CD4-positive, alpha-beta memory T cell (primary cell): ENCODE results near the gene DUOX2. TPM values are rescaled to one million over a fixed set of nuclear protein-coding genes. Genes with fewer than 3 reads are reported as not detected.

Experiments
- CTCF ChIA-PET: fragments of 350-600 bp; sonication (Branson Sonifier 250); formaldehyde crosslinking; loops from one replicate; lab custom pipeline; 2021; ENCODE audit warnings: inconsistent platforms; ENCODE audit not compliant: partially characterized antibody; lab: Charles Lee
- POLR2A ChIA-PET: fragments of 350-600 bp; sonication (Branson Sonifier 250); formaldehyde crosslinking; loops from one replicate; lab custom pipeline; 2021; ENCODE audit not compliant: partially characterized antibody; lab: Charles Lee
- DNase-seq, 5 donors: peaks; one replicate each; pipeline versions ENCODE4 v3.0.0 to v3.0.0-alpha.2; 2020 to 2022; ENCODE audit warnings: mixed read lengths in 1 of 5
- H3K27ac ChIP-seq: one replicate; pipeline ENCODE4 v1.7.0; 2013; ENCODE audit warnings: low read depth, low read length
- H3K27me3 ChIP-seq: 2 replicates; pipeline ENCODE4 v1.7.0; 2013; ENCODE audit warnings: mild to moderate bottlenecking, low read length, moderate library complexity; ENCODE audit not compliant: insufficient read depth
- H3K36me3 ChIP-seq: 2 replicates; pipeline ENCODE4 v1.7.0; 2013; ENCODE audit warnings: mild to moderate bottlenecking, low read length, moderate library complexity; ENCODE audit not compliant: insufficient read depth
- H3K4me1 ChIP-seq: 2 replicates; pipeline ENCODE4 v1.7.0; 2013; ENCODE audit warnings: mild to moderate bottlenecking, low read length, moderate library complexity; ENCODE audit not compliant: insufficient read depth
- H3K4me3 ChIP-seq, 2 donors: one replicate each; pipeline ENCODE4 v1.7.0; 2013; ENCODE audit warnings: low read length in 2 of 2, mild to moderate bottlenecking in 1 of 2
- H3K9me3 ChIP-seq, 2 donors: one replicate each; pipeline ENCODE4 v1.7.0; 2013; ENCODE audit warnings: low read length in 2 of 2, control low read depth in 1 of 2; ENCODE audit not compliant: control insufficient read depth in 1 of 2
- H3K27ac Mint-ChIP-seq, 7 donors: one replicate each; pipeline ENCODE4 v1.8.0; 2020 to 2021; ENCODE audit warnings: mixed read lengths in 7 of 7, mild to moderate bottlenecking in 6 of 7, inconsistent platforms in 3 of 7, moderate library complexity in 3 of 7
- H3K27me3 Mint-ChIP-seq, 2 donors: one replicate each; pipeline ENCODE4 v1.8.0; 2020 to 2021; ENCODE audit warnings: mixed read lengths in 2 of 2
- H3K36me3 Mint-ChIP-seq, 2 donors: one replicate each; pipeline ENCODE4 v1.8.0; 2020 to 2021; ENCODE audit warnings: mixed read lengths in 2 of 2, inconsistent platforms in 1 of 2, mild to moderate bottlenecking in 1 of 2
- H3K4me1 Mint-ChIP-seq, 4 donors: one replicate each; pipeline ENCODE4 v1.8.0; 2020 to 2021; ENCODE audit warnings: mixed read lengths in 4 of 4, mild to moderate bottlenecking in 1 of 4
- H3K4me3 Mint-ChIP-seq, 8 donors: one replicate each; pipeline ENCODE4 v1.8.0; 2020 to 2021; ENCODE audit warnings: mixed read lengths in 8 of 8, mild to moderate bottlenecking in 7 of 8, moderate library complexity in 6 of 8, inconsistent platforms in 3 of 8
- H3K9me3 Mint-ChIP-seq, 8 donors: one replicate each; pipeline ENCODE4 v1.8.0; 2020 to 2021; ENCODE audit warnings: mixed read lengths in 8 of 8, mild to moderate bottlenecking in 5 of 8, inconsistent platforms in 3 of 8, moderate library complexity in 1 of 8
- intact Hi-C: fragments of 100-400 bp; cut with micrococcal nuclease; formaldehyde crosslinking; loops from one replicate; pipeline ENCODE4 v1.15.1; 2023
- polyA plus RNA-seq, 2 donors: library from polyadenylated mRNA; unstranded; fragments of 300-500 nt; fragmentation: Illumina TruSeq; gene quantifications; one replicate each; pipeline ENCODE4 v1.2.3, GENCODE V29; 2021
- total RNA-seq, 2 experiments: library from RNA; stranded (reverse); gene quantifications; one replicate each; pipeline ENCODE4 v1.2.3, GENCODE V29; 2021

DUOX2 gene
- total and polyA plus RNA-seq, 4 experiments from 2014 or later, result 0.02 to 0.06 (median 0.06) TPM; not detected in 1

- Histone ChIP-seq H3K9me3 (no peaks in the 10 kb centered on the region), H3K4me3 (no peak overlapping the region), H3K27me3 (no peaks in the 10 kb centered on the region), H3K4me1 (no peaks in the 10 kb centered on the region), H3K36me3 (no peaks in the 10 kb centered on the region), H3K27ac (no peak overlapping the region)
- intact Hi-C loops, result no loop called here
- no peaks in the 10 kb centered on the region for H3K9me3 Mint-ChIP-seq
- no peak for DNase-seq
- H3K4me1 Mint-ChIP-seq, result no peaks in the 10 kb centered on the region
- no peak overlapping the region for H3K27ac Mint-ChIP-seq
- no peaks in the 10 kb centered on the region for H3K36me3 Mint-ChIP-seq
- ChIA-PET CTCF (interaction anchor here (1.0 to 1.9 kb wide), 2 partner anchors 24 kb away, joined by 3 to 7 read pairs; no protein-coding TSS in a partner anchor), POLR2A (no interaction called here)
- H3K27me3 Mint-ChIP-seq, result peaks cover 12 to 17% of the 10 kb centered on the region in 2 donors
- H3K4me3 Mint-ChIP-seq, result no peak overlapping the region
Measured at GRCh38 chr15:45093622-45094357, 20.2 kb downstream of the DUOX2 start.

GRCh38 chr15:45093013-45093412 lies 21.0 kb downstream of the DUOX2 start:
- H3K36me3 ChIP-seq, result no peaks in the 10 kb centered on the region
- H3K4me1 Mint-ChIP-seq, result no peaks in the 10 kb centered on the region
- CTCF ChIA-PET, result interaction anchor here (1.0 kb wide), 1 partner anchor 25 kb away, joined by 3 read pairs; no protein-coding TSS in a partner anchor

GRCh38 chr15:45091576-45091975 lies 22.4 kb downstream of the DUOX2 start:
- no peak for DNase-seq
- Histone ChIP-seq H3K4me3 (no peak overlapping the region), H3K9me3 (no peaks in the 10 kb centered on the region), H3K4me1 (no peaks in the 10 kb centered on the region), H3K36me3 (no peaks in the 10 kb centered on the region), H3K27ac (no peak overlapping the region), H3K27me3 (no peaks in the 10 kb centered on the region)
- H3K27ac Mint-ChIP-seq, result no peak overlapping the region
- intact Hi-C loops, result no loop called here
- POLR2A ChIA-PET, result no interaction called here
- no peaks in the 10 kb centered on the region for H3K9me3 Mint-ChIP-seq
- H3K27me3 Mint-ChIP-seq, result peaks cover 18 to 27% of the 10 kb centered on the region in 2 donors
- H3K4me1 Mint-ChIP-seq, result no peaks in the 10 kb centered on the region
- H3K36me3 Mint-ChIP-seq, result no peaks in the 10 kb centered on the region
- no peak overlapping the region for H3K4me3 Mint-ChIP-seq
- CTCF ChIA-PET, result no interaction called here

More at GRCh38 chr15:45093013-45093412, 21.0 kb downstream of the DUOX2 start:
- POLR2A ChIA-PET, result no interaction called here
- Histone ChIP-seq H3K9me3 (no peaks in the 10 kb centered on the region), H3K4me1 (no peaks in the 10 kb centered on the region), H3K27me3 (no peaks in the 10 kb centered on the region), H3K27ac (no peak overlapping the region), H3K4me3 (no peak overlapping the region)
- no peak overlapping the region for H3K27ac Mint-ChIP-seq
- intact Hi-C loops, result no loop called here
- peaks cover 12 to 19% of the 10 kb centered on the region in 2 donors for H3K27me3 Mint-ChIP-seq
- DNase-seq, result no peak
- no peaks in the 10 kb centered on the region for H3K36me3 Mint-ChIP-seq
- no peak overlapping the region for H3K4me3 Mint-ChIP-seq
- no peaks in the 10 kb centered on the region for H3K9me3 Mint-ChIP-seq

- no peak overlapping the region for H3K27ac ChIP-seq
- Mint-ChIP-seq H3K36me3 (no peaks in the 10 kb centered on the region), H3K27me3 (peaks cover 18 to 27% of the 10 kb centered on the region in 2 donors), H3K27ac (no peak overlapping the region), H3K4me3 (no peak overlapping the region), H3K4me1 (no peaks in the 10 kb centered on the region), H3K9me3 (no peaks in the 10 kb centered on the region)
- no peaks in the 10 kb centered on the region for H3K9me3 ChIP-seq
- H3K36me3 ChIP-seq, result no peaks in the 10 kb centered on the region
- CTCF ChIA-PET, result no interaction called here
- POLR2A ChIA-PET, result no interaction called here
- DNase-seq, result no peak
- intact Hi-C loops, result no loop called here
- H3K4me1 ChIP-seq, result no peaks in the 10 kb centered on the region
- H3K4me3 ChIP-seq, result no peak overlapping the region
- H3K27me3 ChIP-seq, result no peaks in the 10 kb centered on the region
Measured at GRCh38 chr15:45091161-45091560, 22.8 kb downstream of the DUOX2 start.

- H3K9me3 ChIP-seq, result no peaks in the 10 kb centered on the region
- no peaks in the 10 kb centered on the region for H3K36me3 ChIP-seq
- Mint-ChIP-seq H3K4me1 (no peaks in the 10 kb centered on the region), H3K36me3 (no peaks in the 10 kb centered on the region), H3K4me3 (no peak overlapping the region), H3K27ac (no peak overlapping the region), H3K27me3 (peaks cover 19 to 27% of the 10 kb centered on the region in 2 donors), H3K9me3 (no peaks in the 10 kb centered on the region)
- no peak for DNase-seq
- no peaks in the 10 kb centered on the region for H3K4me1 ChIP-seq
- H3K27me3 ChIP-seq, result no peaks in the 10 kb centered on the region
- no peak overlapping the region for H3K4me3 ChIP-seq
- H3K27ac ChIP-seq, result no peak overlapping the region
- ChIA-PET POLR2A (no interaction called here), CTCF (interaction anchor here (0.6 kb wide), 1 partner anchor 68 kb away, joined by 3 read pairs; no protein-coding TSS in a partner anchor)
- intact Hi-C loops, result no loop called here
Measured at GRCh38 chr15:45089712-45090373, 24.1 kb downstream of the DUOX2 start.

- H3K27me3 Mint-ChIP-seq, result peaks cover 21 to 29% of the 10 kb centered on the region in 2 donors
Measured at GRCh38 chr15:45088801-45089711, 24.9 kb downstream of the DUOX2 start.

GRCh38 chr15:45087513-45087912 lies 26.5 kb downstream of the DUOX2 start:
- no peaks in the 10 kb centered on the region for H3K4me1 Mint-ChIP-seq
- intact Hi-C loops, result no loop called here
- Histone ChIP-seq H3K27ac (no peak overlapping the region), H3K9me3 (no peaks in the 10 kb centered on the region), H3K4me3 (no peak overlapping the region), H3K4me1 (no peaks in the 10 kb centered on the region), H3K27me3 (no peaks in the 10 kb centered on the region), H3K36me3 (no peaks in the 10 kb centered on the region)
- no peaks in the 10 kb centered on the region for H3K9me3 Mint-ChIP-seq
- peaks cover 25 to 29% of the 10 kb centered on the region in 2 donors for H3K27me3 Mint-ChIP-seq
- ChIA-PET CTCF (no interaction called here), POLR2A (no interaction called here)
- no peak for DNase-seq
- H3K27ac Mint-ChIP-seq, result no peak overlapping the region
- no peaks in the 10 kb centered on the region for H3K36me3 Mint-ChIP-seq
- no peak overlapping the region for H3K4me3 Mint-ChIP-seq

More at GRCh38 chr15:45088801-45089711, 24.9 kb downstream of the DUOX2 start:
- CTCF ChIA-PET, result interaction anchor here (0.6 kb wide), 1 partner anchor 67 kb away, joined by 3 read pairs; no protein-coding TSS in a partner anchor
- intact Hi-C loops, result no loop called here
- Mint-ChIP-seq H3K36me3 (no peaks in the 10 kb centered on the region), H3K9me3 (no peaks in the 10 kb centered on the region), H3K27ac (no peak overlapping the region), H3K4me1 (no peaks in the 10 kb centered on the region), H3K4me3 (no peak overlapping the region)
- Histone ChIP-seq H3K4me3 (no peak overlapping the region), H3K9me3 (no peaks in the 10 kb centered on the region), H3K27ac (no peak overlapping the region), H3K36me3 (no peaks in the 10 kb centered on the region), H3K27me3 (no peaks in the 10 kb centered on the region), H3K4me1 (no peaks in the 10 kb centered on the region)
- POLR2A ChIA-PET, result no interaction called here
- DNase-seq, result no peak
